Breast epithelium (tissue), 4 donors: Measurements from ENCODE around the gene SLC6A3. TPM values are rescaled to one million over a fixed set of nuclear protein-coding genes. Genes with fewer than 3 reads are reported as not detected.

ENCODE experiments used
- DNase-seq, 2 donors: peaks; one replicate each; pipeline ENCODE4 v3.0.0-alpha.2; 2019; ENCODE audit warnings: low spot score in 2 of 2
- H3K27ac ChIP-seq, 2 donors: fragments of 200-600 bp; sonication (generic) in 1 of 2; one replicate each; pipeline ENCODE4 v1.5.1; 2016 to 2019; ENCODE audit warnings: mild to moderate bottlenecking in 1 of 2
- H3K27me3 ChIP-seq, 2 donors: fragments of 200-600 bp; sonication (generic) in 1 of 2; one replicate each; pipeline versions ENCODE4 v1.5.1 to v1.6.0; 2017 to 2019; ENCODE audit warnings: control low read depth in 1 of 2, mild to moderate bottlenecking in 1 of 2
- H3K36me3 ChIP-seq: fragments of 200-600 bp; one replicate; pipeline ENCODE4 v1.5.1; 2019
- H3K4me1 ChIP-seq, 2 donors: fragments of 200-600 bp; sonication (generic); one replicate each; pipeline ENCODE4 v1.5.1; 2016 to 2019; ENCODE audit warnings: control low read depth in 1 of 2
- H3K4me3 ChIP-seq, 3 donors: fragments of 200-600 bp; sonication (generic); 1 replicate in 2 of 3; 2 replicates in 1 of 3; pipeline ENCODE4 v1.5.1; 2016 to 2019; ENCODE audit warnings: mild to moderate bottlenecking in 3 of 3, moderate library complexity in 2 of 3
- H3K9me3 ChIP-seq, 2 donors: fragments of 200-600 bp; sonication (generic) in 1 of 2; one replicate each; pipeline ENCODE4 v1.5.1; 2016 to 2019; ENCODE audit warnings: control low read depth in 1 of 2
- POLR2A ChIP-seq: fragments of 450-650 bp; IDR thresholded peaks from one replicate; pipeline ENCODE4 v1.6.1; 2016; ENCODE audit warnings: antibody characterized with exemption, mild to moderate bottlenecking, moderate library complexity
- POLR2AphosphoS5 ChIP-seq, 3 donors: sonication (generic); formaldehyde crosslinking; IDR thresholded peaks; one replicate each; pipeline ENCODE4 v1.6.1; 2017; ENCODE audit warnings: antibody characterized with exemption in 3 of 3
- intact Hi-C: fragments of 100-400 bp; cut with DNase I; formaldehyde crosslinking; loops from one replicate; pipeline ENCODE4 v1.15.1; 2023; ENCODE audit warnings: low total_unique reads
- total RNA-seq, 3 donors: library from RNA; depleted of rRNA; stranded (reverse); fragments of >200 nt; gene quantifications; one replicate each; pipeline ENCODE4 v1.1.0, GENCODE V29; 2016
- TF ChIP-seq, protein P1 (sequence below), 3 donors: fragments of 450-650 bp; IDR thresholded peaks; one replicate each; pipeline ENCODE4 v1.5.1; 2016 to 2017; ENCODE audit warnings: antibody characterized with exemption in 3 of 3, mild to moderate bottlenecking in 3 of 3, moderate library complexity in 3 of 3

The SLC6A3 gene
- total RNA-seq, 3 donors from 2014 or later, result under 0.01 to 0.32 (median 0.15) TPM

DNA sequence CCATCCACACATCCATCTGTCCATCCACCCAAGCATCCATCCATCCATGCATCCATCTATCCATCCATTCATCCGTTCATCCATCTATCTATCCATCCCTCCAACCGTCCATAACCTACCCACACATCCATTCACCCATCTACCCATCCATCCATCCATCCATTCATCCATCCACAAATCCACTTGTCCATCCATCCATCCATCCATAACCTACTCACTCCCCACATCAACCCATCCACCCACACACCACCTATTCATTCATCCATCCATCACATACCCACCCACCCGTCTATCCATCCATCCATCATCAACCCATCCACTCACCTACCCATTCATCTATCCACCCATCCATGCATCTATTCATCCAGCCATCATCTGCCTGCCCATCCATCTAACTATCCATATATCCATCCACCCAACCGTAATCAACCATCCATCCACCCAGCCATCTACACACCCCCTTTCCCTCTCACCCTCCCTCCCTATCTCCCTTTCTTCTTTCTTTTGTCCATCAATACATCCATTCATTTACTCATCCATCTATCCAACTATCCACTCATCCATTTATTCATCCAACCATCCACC lies 56.8 kb downstream of the SLC6A3 start:
- peaks cover 0 to 46% of the 10 kb centered on the region in 2 donors for H3K27me3 ChIP-seq
- no peaks in the 10 kb centered on the region for H3K9me3 ChIP-seq
- TF ChIP-seq POLR2A (no peak), POLR2AphosphoS5 (IDR thresholded peaks at IDR 0.05) (no peak)
- TF ChIP-seq, protein P1, sequence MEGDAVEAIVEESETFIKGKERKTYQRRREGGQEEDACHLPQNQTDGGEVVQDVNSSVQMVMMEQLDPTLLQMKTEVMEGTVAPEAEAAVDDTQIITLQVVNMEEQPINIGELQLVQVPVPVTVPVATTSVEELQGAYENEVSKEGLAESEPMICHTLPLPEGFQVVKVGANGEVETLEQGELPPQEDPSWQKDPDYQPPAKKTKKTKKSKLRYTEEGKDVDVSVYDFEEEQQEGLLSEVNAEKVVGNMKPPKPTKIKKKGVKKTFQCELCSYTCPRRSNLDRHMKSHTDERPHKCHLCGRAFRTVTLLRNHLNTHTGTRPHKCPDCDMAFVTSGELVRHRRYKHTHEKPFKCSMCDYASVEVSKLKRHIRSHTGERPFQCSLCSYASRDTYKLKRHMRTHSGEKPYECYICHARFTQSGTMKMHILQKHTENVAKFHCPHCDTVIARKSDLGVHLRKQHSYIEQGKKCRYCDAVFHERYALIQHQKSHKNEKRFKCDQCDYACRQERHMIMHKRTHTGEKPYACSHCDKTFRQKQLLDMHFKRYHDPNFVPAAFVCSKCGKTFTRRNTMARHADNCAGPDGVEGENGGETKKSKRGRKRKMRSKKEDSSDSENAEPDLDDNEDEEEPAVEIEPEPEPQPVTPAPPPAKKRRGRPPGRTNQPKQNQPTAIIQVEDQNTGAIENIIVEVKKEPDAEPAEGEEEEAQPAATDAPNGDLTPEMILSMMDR (IDR thresholded peaks at IDR 0.05), result no peak
- no peak overlapping the region for H3K27ac ChIP-seq
- no peak for DNase-seq
- H3K4me1 ChIP-seq, result peaks cover 0 to 4% of the 10 kb centered on the region in 2 donors
- H3K36me3 ChIP-seq, result no peaks in the 10 kb centered on the region
- H3K4me3 ChIP-seq, result no peak overlapping the region
- intact Hi-C loops, result no loop called here

DNA sequence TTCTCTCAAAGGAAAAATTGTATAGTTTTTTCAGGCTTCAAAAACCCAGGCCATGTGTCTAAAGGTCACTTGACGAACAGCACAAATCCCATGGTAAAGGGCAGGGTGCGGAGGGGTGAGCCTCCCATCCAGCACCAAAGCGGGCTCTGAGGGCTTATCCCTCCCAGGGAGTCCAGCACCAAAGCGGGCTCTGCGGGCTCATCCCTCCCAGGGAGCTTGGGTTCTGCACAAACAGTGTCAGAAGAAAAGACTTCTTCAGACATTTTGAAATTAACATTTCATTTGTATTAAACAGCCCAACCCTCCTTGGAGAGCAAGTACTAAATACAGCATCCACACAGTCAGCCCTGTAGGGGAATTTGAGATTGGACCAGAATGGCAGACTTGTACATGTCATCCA lies 57.4 kb downstream of the SLC6A3 start:
- H3K36me3 ChIP-seq, result no peaks in the 10 kb centered on the region
- H3K27ac ChIP-seq, result no peak overlapping the region
- no peak for DNase-seq
- H3K27me3 ChIP-seq, result peaks cover 0 to 40% of the 10 kb centered on the region in 2 donors
- H3K4me1 ChIP-seq, result peaks cover 0 to 4% of the 10 kb centered on the region in 2 donors
- H3K9me3 ChIP-seq, result no peaks in the 10 kb centered on the region
- H3K4me3 ChIP-seq, result no peak overlapping the region
- intact Hi-C loops, result no loop called here
- TF ChIP-seq POLR2A, result no peak
- no peak for TF ChIP-seq POLR2AphosphoS5 (IDR thresholded peaks at IDR 0.05)
- TF ChIP-seq, protein P1 (IDR thresholded peaks at IDR 0.05), result no peak

DNA sequence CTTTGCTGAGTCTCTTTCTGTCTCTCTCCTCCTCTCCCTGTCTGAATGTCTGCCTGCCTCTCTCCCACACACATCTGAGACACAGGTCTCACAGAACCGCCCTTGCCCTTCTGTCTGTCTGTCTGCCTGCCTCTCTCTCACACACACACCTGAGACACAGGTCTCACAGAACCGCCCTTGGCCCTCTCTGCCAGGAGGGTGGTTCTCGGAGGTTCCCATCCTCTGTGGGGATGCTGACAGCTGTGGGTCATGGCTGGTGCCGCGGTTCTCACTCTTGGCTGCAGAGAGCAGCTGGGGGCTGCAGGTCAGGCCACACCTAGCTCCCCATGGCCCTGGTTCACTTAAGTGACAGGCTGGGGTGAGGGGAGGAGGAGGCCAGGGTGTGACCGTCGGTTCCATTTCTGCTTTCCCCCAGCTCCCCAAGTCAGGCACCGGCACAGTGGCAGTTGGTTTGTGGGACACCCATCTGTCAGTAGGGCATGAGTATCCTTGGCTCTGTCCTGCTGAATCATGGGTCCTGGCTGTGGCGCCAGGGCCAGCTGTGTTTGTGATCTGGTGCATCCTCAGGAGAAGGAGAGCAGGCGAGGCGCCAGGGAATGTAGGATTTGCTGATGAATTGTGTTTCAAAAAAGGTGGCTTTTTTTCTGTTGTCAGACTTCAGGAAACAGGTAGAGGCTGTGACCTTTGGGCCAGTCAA lies 58.0 kb downstream of the SLC6A3 start:
- DNase-seq, result no peak
- Histone ChIP-seq H3K9me3 (no peaks in the 10 kb centered on the region), H3K36me3 (no peaks in the 10 kb centered on the region), H3K4me3 (peak overlapping the region in 2 of 3 donors; percentile 77 to 86), H3K4me1 (peaks cover 0 to 4% of the 10 kb centered on the region in 2 donors), H3K27me3 (peaks cover 0 to 34% of the 10 kb centered on the region in 2 donors), H3K27ac (peak overlapping the region in 1 of 2 donors; percentile 93)
- TF ChIP-seq POLR2A (no peak), POLR2AphosphoS5 (IDR thresholded peaks at IDR 0.05) (no peak)
- TF ChIP-seq, protein P1 (IDR thresholded peaks at IDR 0.05), result no peak
- intact Hi-C loops, result no loop called here

DNA sequence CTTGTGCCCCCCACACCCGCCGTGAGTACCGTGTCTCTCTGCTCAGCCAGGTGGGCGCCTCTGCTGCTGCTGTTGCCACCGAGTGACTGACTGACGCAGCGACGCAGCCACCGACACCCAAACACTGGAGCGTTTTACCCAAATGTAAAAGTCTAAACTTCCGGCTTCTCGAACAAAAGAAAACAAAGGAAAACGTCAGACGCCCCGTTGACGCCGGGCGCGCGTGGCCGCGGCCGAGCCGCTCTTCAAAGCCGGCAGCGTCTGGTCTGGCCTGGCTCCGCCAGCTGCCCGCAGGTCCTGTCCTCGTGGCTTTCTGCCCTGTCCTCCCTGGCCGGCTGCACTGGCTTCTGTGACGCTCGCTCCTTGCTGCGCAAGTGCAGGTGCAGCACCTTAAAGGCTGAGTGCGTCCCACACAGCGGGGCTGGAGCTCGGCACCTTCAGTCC lies 58.9 kb downstream of the SLC6A3 start:
- Histone ChIP-seq H3K36me3 (no peaks in the 10 kb centered on the region), H3K27ac (peak overlapping the region; percentile 91 to 93), H3K4me3 (peak overlapping the region; percentile 52 to 86 (median 77)), H3K9me3 (no peaks in the 10 kb centered on the region), H3K4me1 (peaks cover 0 to 4% of the 10 kb centered on the region in 2 donors), H3K27me3 (peaks cover 0 to 25% of the 10 kb centered on the region in 2 donors)
- intact Hi-C loops, result no loop called here
- TF ChIP-seq, protein P1 (IDR thresholded peaks at IDR 0.05), result no peak
- peak in 1 of 3 donors; percentile 22 for TF ChIP-seq POLR2AphosphoS5 (IDR thresholded peaks at IDR 0.05)
- DNase-seq, result peak; percentile 71 to 87
